ENCODE measurements around the gene GXYLT1. TPM values are rescaled to one million over a fixed set of nuclear protein-coding genes. Genes with fewer than 3 reads are reported as not detected.

GXYLT1 gene
- total RNA-seq, 4 donors from 2014 or later, result 14.7 to 25.3 (median 22.8) TPM

DNA sequence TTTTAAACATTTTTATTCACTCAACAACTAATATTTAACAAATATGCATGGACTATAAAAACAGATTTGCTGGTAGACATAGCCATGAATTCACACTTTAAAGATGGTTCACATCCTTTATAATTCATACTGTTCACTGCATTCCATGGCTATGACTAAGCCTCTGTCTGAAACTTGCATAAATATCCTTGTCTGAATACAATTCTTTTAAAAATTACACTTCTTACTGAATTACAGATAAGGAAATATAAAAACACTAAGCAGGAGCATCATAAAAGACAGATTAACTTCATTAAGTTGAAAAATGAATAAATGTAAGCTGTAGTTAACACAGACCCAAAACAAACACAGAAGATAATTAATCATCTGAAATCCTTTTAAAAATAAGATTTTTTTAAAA, 53.8 kb downstream of the GXYLT1 start:
- Histone ChIP-seq H3K36me3 (peaks cover 0 to 5% (median 0%) of the 10 kb centered on the region in 3 donors), H3K4me1 (peaks cover 0 to 13% (median 0%) of the 10 kb centered on the region in 4 donors), H3K4me3 (no peak overlapping the region), H3K9me3 (no peaks in the 10 kb centered on the region), H3K27me3 (no peaks in the 10 kb centered on the region), H3K27ac (no peak overlapping the region)
- TF ChIP-seq POLR2A (IDR thresholded peaks at IDR 0.05), result no peak
- TF ChIP-seq EP300 (IDR thresholded peaks at IDR 0.05), result no peak
- TF ChIP-seq, protein P1, sequence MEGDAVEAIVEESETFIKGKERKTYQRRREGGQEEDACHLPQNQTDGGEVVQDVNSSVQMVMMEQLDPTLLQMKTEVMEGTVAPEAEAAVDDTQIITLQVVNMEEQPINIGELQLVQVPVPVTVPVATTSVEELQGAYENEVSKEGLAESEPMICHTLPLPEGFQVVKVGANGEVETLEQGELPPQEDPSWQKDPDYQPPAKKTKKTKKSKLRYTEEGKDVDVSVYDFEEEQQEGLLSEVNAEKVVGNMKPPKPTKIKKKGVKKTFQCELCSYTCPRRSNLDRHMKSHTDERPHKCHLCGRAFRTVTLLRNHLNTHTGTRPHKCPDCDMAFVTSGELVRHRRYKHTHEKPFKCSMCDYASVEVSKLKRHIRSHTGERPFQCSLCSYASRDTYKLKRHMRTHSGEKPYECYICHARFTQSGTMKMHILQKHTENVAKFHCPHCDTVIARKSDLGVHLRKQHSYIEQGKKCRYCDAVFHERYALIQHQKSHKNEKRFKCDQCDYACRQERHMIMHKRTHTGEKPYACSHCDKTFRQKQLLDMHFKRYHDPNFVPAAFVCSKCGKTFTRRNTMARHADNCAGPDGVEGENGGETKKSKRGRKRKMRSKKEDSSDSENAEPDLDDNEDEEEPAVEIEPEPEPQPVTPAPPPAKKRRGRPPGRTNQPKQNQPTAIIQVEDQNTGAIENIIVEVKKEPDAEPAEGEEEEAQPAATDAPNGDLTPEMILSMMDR (IDR thresholded peaks at IDR 0.05), result no peak
- DNase-seq (ENCODE audit: low spot score in 2 of 2), result no peak

DNA sequence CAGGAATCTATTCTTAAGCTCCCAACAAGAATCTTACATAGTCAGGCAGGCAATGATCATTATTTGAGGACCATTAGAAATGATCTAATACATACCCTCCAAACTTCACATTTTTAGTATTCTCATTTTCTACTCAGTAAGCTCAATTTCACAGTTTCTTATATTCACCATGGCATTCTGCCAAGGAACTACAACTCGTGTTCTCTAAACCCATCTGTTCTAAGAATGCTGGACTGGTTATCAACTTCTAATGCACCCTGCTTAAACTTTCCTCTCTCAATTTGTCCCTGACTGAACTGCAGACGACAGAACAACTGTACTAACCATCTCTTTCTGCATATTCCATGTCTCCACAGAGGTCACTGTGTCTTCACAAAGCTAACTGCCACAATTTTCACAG, 58.6 kb downstream of the GXYLT1 start:
- 18 to 27% methylated on average over 2 of the region's 2 CpGs for WGBS, 2 donors
- no peaks in the 10 kb centered on the region for H3K9me3 ChIP-seq

GRCh38 chr12:42085594-42085993, 59.1 kb downstream of the GXYLT1 start:
- H3K36me3 ChIP-seq, result peaks cover 0 to 42% (median 0%) of the 10 kb centered on the region in 3 donors
- no peak for DNase-seq (ENCODE audit: low spot score in 2 of 2)
- H3K27ac ChIP-seq, result no peak overlapping the region
- no peak overlapping the region for H3K4me3 ChIP-seq
- WGBS, 2 donors, result 58 to 72% methylated on average over 3 of the region's 3 CpGs
- peaks cover 0 to 4% (median 0%) of the 10 kb centered on the region in 4 donors for H3K4me1 ChIP-seq
- H3K9me3 ChIP-seq, result no peaks in the 10 kb centered on the region
- TF ChIP-seq EP300 (IDR thresholded peaks at IDR 0.05) (no peak), POLR2A (IDR thresholded peaks at IDR 0.05) (no peak)
- TF ChIP-seq, protein P1 (IDR thresholded peaks at IDR 0.05), result no peak
- no peaks in the 10 kb centered on the region for H3K27me3 ChIP-seq

More for the DNA sequence above, 58.6 kb downstream of the GXYLT1 start:
- Histone ChIP-seq H3K36me3 (peaks cover 0 to 38% (median 0%) of the 10 kb centered on the region in 3 donors), H3K4me3 (no peak overlapping the region), H3K27me3 (no peaks in the 10 kb centered on the region), H3K27ac (no peak overlapping the region), H3K4me1 (peaks cover 0 to 9% (median 0%) of the 10 kb centered on the region in 4 donors)
- DNase-seq (ENCODE audit: low spot score in 2 of 2), result no peak
- TF ChIP-seq POLR2A (IDR thresholded peaks at IDR 0.05), result no peak
- TF ChIP-seq, protein P1 (IDR thresholded peaks at IDR 0.05), result no peak
- TF ChIP-seq EP300 (IDR thresholded peaks at IDR 0.05), result no peak

GRCh38 chr12:42084522-42084921, 60.2 kb downstream of the GXYLT1 start:
- no peaks in the 10 kb centered on the region for H3K27me3 ChIP-seq
- TF ChIP-seq POLR2A (IDR thresholded peaks at IDR 0.05) (no peak), EP300 (IDR thresholded peaks at IDR 0.05) (no peak)
- TF ChIP-seq, protein P1 (IDR thresholded peaks at IDR 0.05), result no peak
- peaks cover 0 to 43% (median 0%) of the 10 kb centered on the region in 3 donors for H3K36me3 ChIP-seq
- DNase-seq (ENCODE audit: low spot score in 2 of 2), result no peak
- no peaks in the 10 kb centered on the region for H3K4me1 ChIP-seq
- no peaks in the 10 kb centered on the region for H3K9me3 ChIP-seq
- H3K4me3 ChIP-seq, result no peak overlapping the region
- H3K27ac ChIP-seq, result no peak overlapping the region

DNA sequence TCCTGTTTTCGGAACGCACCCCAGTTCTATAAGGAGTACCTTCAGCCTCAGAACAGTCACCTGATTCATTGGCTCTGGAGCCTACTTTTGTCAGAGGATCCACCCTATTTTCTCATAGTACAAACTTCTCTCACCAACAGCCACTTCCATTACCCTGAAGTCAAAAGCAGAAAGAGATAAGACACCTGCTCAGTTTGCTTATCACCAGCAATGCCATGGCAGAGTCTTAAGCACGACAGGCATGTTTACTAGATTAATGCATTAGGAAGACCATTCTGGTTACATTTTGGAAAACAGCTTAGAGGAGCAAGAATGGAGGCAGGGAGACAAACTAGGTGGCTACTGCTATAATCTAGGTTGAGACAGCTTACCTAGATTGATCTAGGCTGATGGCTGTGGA, 67.7 kb downstream of the GXYLT1 start:
- H3K4me3 ChIP-seq, result no peak overlapping the region
- TF ChIP-seq EP300 (IDR thresholded peaks at IDR 0.05), result no peak
- TF ChIP-seq POLR2A (IDR thresholded peaks at IDR 0.05), result no peak
- TF ChIP-seq, protein P1 (IDR thresholded peaks at IDR 0.05), result no peak
- H3K27ac ChIP-seq, result no peak overlapping the region
- H3K4me1 ChIP-seq, result no peaks in the 10 kb centered on the region
- peaks cover 0 to 15% (median 0%) of the 10 kb centered on the region in 3 donors for H3K36me3 ChIP-seq
- no peaks in the 10 kb centered on the region for H3K27me3 ChIP-seq
- no peak for DNase-seq (ENCODE audit: low spot score in 2 of 2)
- WGBS, 2 donors, result 92 to 99% methylated on average over 3 of the region's 3 CpGs
- H3K9me3 ChIP-seq, result no peaks in the 10 kb centered on the region

All from tibial nerve (tissue), 4 donors.